OCI-LY1 (cell line): ENCODE data around the gene ST3GAL4.
"Not testable (repeated sequence)": the region's sequence is repeated elsewhere in the genome, so short reads cannot be mapped to it uniquely, and the experiment has no call there.

ENCODE experiments used
- H2AFZ ChIP-seq: fragments of 200-600 bp; sonication (generic), shearing (Covaris generic); 2 replicates; pipeline ENCODE4 v1.6.0; 2014; ENCODE audit warnings: antibody characterized with exemption, mild to moderate bottlenecking, low read length
- H3F3A ChIP-seq: fragments of 200-600 bp; sonication (generic), shearing (Covaris generic); 2 replicates; pipeline ENCODE4 v1.6.0; 2014; ENCODE audit warnings: mild to moderate bottlenecking, antibody characterized with exemption, low read length, moderate library complexity; ENCODE audit not compliant: insufficient read depth
- H3K27ac ChIP-seq: fragments of 200-600 bp; sonication (generic); 2 replicates; pipeline ENCODE4 v1.5.1; 2014; ENCODE audit warnings: low read length, mixed run types, mild to moderate bottlenecking, low read depth; ENCODE audit not compliant: poor library complexity, severe bottlenecking
- H3K27me3 ChIP-seq: fragments of 200-600 bp; sonication (generic); 2 replicates; pipeline ENCODE4 v1.6.0; 2014; ENCODE audit warnings: antibody characterized with exemption, mild to moderate bottlenecking, low read length, moderate library complexity; ENCODE audit not compliant: insufficient read depth
- H3K36me3 ChIP-seq: fragments of 200-600 bp; sonication (generic); 2 replicates; pipeline ENCODE4 v1.6.1; 2014; ENCODE audit warnings: mild to moderate bottlenecking, antibody characterized with exemption, low read length, moderate library complexity, mixed read lengths; ENCODE audit not compliant: insufficient read depth
- H3K4me1 ChIP-seq: fragments of 200-600 bp; sonication (generic); 2 replicates; pipeline ENCODE4 v1.5.1; 2014; ENCODE audit warnings: mild to moderate bottlenecking, low read length, moderate library complexity; ENCODE audit not compliant: insufficient read depth, severe bottlenecking
- H3K4me2 ChIP-seq: fragments of 200-600 bp; sonication (generic), shearing (Covaris generic); 2 replicates; pipeline ENCODE4 v1.6.1; 2014; ENCODE audit warnings: low read length
- H3K4me3 ChIP-seq: fragments of 200-600 bp; sonication (generic); 2 replicates; pipeline ENCODE4 v1.5.1; 2014; ENCODE audit warnings: low read length, low read depth, mild to moderate bottlenecking, mixed read lengths; ENCODE audit not compliant: poor library complexity, severe bottlenecking
- H3K79me2 ChIP-seq: fragments of 200-600 bp; shearing (Covaris generic); 2 replicates; pipeline ENCODE4 v1.6.1; 2016; ENCODE audit warnings: mixed run types, low read length, mixed read lengths; ENCODE audit not compliant: insufficient read depth
- H3K9ac ChIP-seq: fragments of 200-600 bp; sonication (generic), shearing (Covaris generic); 2 replicates; pipeline ENCODE4 v1.6.1; 2014; ENCODE audit warnings: mild to moderate bottlenecking, low read length, mixed read lengths
- H3K9me2 ChIP-seq: fragments of 200-600 bp; sonication (generic), shearing (Covaris generic); 2 replicates; pipeline ENCODE4 v1.6.1; 2014; ENCODE audit warnings: low read depth, mild to moderate bottlenecking, low read length, mixed read lengths
- H3K9me3 ChIP-seq: fragments of 200-600 bp; shearing (Covaris generic); 2 replicates; pipeline ENCODE4 v1.6.1; 2014; ENCODE audit warnings: low read length, mixed read lengths
- H4K20me1 ChIP-seq: fragments of 200-600 bp; sonication (generic), shearing (Covaris generic); 2 replicates; pipeline ENCODE4 v1.6.0; 2016; ENCODE audit warnings: mild to moderate bottlenecking, low read length; ENCODE audit not compliant: insufficient read depth
- CTCF ChIP-seq: fragments of 200-600 bp; sonication (generic), shearing (Covaris generic); IDR thresholded peaks from 2 replicates; pipeline ENCODE4 v1.5.1; 2017; ENCODE audit warnings: mild to moderate bottlenecking, antibody characterized with exemption, low read length, moderate library complexity, mixed read lengths
- EZH2 ChIP-seq: fragments of 200-600 bp; sonication (generic), shearing (Covaris generic); IDR thresholded peaks from 2 replicates; pipeline ENCODE4 v1.8.0; 2017; ENCODE audit warnings: borderline replicate concordance, mixed run types, mild to moderate bottlenecking, antibody characterized with exemption, low read length, moderate library complexity, mixed read lengths

ST3GAL4 gene

DNA sequence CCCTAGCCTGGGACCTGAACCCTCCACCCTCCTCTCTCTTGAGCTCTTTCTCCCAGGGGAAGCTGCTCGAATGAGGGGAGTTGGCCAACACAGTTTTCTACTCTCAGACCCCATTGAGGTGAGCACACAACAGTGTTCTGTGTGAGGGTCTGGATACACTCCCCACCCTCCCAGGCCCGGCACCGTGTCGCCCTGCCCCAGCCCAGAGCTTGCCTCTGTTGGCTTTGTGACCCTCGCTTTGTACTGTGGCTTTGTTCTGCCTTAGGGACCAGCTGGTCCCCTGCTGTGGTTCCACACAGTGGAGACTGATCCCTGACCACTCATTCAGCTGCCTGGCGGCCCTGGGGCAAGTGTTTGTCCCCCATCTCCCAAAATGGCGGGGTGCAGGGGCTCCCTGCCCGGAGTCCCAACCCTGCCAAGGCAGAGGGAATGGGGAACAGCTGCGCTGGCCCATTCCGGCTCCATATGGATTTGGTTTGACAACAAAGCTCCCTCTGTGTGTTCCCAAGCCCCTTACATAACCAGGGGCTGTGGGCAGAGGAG lies 8.3 kb downstream of the ST3GAL4 start:
- Histone ChIP-seq H3K79me2 (no peaks in the 10 kb centered on the region), H3K9ac (no peak overlapping the region), H4K20me1 (no peaks in the 10 kb centered on the region), H3K9me3 (no peaks in the 10 kb centered on the region), H3K27me3 (no peaks in the 10 kb centered on the region; the same call in 1 of the 2 replicates), H3K27ac (no peak overlapping the region), H3K4me2 (no peak overlapping the region), H3K4me3 (no peak overlapping the region), H3K4me1 (no peaks in the 10 kb centered on the region), H3F3A (no peaks in the 10 kb centered on the region), H2AFZ (no peak overlapping the region), H3K36me3 (no peaks in the 10 kb centered on the region), H3K9me2 (no peaks in the 10 kb centered on the region)
- TF ChIP-seq EZH2, result no peak
- no peak for TF ChIP-seq CTCF

- not testable (repeated sequence) for H4K20me1 ChIP-seq, H3K9me3 ChIP-seq, H3K9me2 ChIP-seq, H3K4me3 ChIP-seq, H3K27ac ChIP-seq, H3K4me1 ChIP-seq, H3K27me3 ChIP-seq, H3F3A ChIP-seq, H3K79me2 ChIP-seq, H3K36me3 ChIP-seq, H3K9ac ChIP-seq, H3K4me2 ChIP-seq, H2AFZ ChIP-seq
These were observed 9.2 kb downstream of the ST3GAL4 start for GRCh38 chr11:126364735-126365134.

GRCh38 chr11:126365508-126365907 lies 10.0 kb downstream of the ST3GAL4 start:
- not testable (repeated sequence) for H3K4me3 ChIP-seq, H3K9ac ChIP-seq, H3K4me2 ChIP-seq, H3K9me2 ChIP-seq, H3K79me2 ChIP-seq, H3F3A ChIP-seq, H3K27ac ChIP-seq, H3K9me3 ChIP-seq, H3K27me3 ChIP-seq, H3K4me1 ChIP-seq, H2AFZ ChIP-seq, H3K36me3 ChIP-seq, H4K20me1 ChIP-seq

DNA sequence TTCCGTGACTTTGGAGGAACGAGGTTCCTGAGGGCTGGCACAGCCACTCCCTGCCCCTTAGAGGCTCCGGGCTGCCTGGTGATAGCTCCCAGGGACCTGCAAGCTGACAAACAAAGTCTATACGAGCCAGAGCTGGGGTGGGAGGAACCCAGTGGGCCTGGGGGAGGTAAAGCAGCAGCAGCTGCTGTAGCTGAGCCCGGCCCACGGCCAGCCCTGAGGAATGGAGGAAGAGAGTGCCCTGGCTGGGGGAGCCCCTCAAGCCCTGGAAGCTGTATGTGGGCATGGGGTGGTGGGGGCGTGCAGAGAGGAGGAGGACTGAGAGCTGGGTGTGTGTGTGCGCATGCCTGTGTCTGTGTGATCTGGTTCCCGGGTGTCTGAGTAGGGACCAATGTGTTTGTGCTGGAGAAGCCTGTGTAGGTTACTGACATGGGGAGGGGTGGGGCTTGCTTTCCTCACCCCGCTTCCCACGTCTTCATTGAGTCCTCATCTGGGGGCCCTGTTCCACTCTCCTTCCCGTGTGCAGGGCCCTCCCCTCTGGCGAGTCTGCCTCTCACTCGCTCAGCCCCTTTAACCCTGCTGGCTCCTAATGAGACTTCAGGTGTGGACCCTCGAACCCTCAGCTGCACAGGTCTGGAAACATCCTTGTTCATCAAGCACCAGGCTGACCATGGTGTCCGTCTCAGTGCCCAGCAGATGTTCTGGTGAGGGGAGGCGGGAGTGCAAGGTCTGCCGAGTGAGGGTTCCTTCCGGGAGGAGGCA lies 10.8 kb downstream of the ST3GAL4 start:
- Histone ChIP-seq H3K9me2 (no peaks in the 10 kb centered on the region), H3K4me3 (no peak overlapping the region), H4K20me1 (no peaks in the 10 kb centered on the region), H3K9ac (no peak overlapping the region), H3K27me3 (no peaks in the 10 kb centered on the region), H3K4me2 (no peak overlapping the region), H3K79me2 (no peaks in the 10 kb centered on the region), H3K27ac (no peak overlapping the region), H3F3A (no peaks in the 10 kb centered on the region), H3K9me3 (no peaks in the 10 kb centered on the region), H2AFZ (no peak overlapping the region), H3K36me3 (no peaks in the 10 kb centered on the region), H3K4me1 (no peaks in the 10 kb centered on the region)
- TF ChIP-seq EZH2, result no peak
- no peak for TF ChIP-seq CTCF

DNA sequence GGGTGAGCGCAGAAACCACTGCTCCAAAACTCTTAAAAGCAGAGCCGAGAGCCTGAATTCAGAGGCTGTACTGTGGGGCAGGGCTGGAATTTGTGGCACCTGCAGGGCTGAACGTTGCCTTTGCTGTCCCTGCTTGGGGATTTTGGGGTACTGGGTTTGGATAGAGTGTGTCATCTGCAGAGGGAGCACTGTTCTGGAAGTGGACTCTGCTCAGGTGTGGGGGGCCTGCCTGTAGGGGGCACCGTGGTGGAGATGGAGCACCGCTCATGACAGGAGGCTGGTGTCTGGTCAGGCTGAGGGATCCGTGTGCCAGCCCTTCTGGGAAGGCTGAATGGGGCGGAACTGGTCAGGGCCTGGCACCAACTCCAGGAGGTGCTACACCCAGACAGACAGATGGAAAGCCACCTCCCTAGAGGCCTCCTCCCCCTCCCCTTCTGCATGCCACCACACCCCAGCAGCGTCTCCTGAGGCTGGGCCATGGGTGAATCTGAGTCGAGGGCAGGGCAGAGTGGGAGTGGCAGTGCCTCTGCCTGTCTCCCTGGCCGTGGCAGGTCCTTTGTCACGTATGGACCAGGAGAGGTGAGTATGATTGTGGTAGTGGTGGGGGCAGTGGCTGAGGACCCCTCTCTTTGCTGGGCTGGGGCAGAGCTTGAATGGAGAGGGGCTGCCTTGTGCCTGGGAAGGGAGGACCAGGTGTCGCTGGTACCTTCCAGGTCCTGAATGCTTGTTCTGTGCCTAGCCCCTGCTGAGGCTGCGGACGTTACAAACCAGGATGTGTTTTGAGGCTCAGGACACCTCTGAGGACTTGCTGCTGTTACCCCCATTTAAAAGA lies 11.6 kb downstream of the ST3GAL4 start:
- H3K36me3 ChIP-seq, H3K9ac ChIP-seq, H3K27me3 ChIP-seq, H3K9me3 ChIP-seq, H3K79me2 ChIP-seq, H3K27ac ChIP-seq, H3K4me3 ChIP-seq, H3K4me2 ChIP-seq, H3K4me1 ChIP-seq, H4K20me1 ChIP-seq, H3K9me2 ChIP-seq, H3F3A ChIP-seq, H2AFZ ChIP-seq: not testable (repeated sequence)

DNA sequence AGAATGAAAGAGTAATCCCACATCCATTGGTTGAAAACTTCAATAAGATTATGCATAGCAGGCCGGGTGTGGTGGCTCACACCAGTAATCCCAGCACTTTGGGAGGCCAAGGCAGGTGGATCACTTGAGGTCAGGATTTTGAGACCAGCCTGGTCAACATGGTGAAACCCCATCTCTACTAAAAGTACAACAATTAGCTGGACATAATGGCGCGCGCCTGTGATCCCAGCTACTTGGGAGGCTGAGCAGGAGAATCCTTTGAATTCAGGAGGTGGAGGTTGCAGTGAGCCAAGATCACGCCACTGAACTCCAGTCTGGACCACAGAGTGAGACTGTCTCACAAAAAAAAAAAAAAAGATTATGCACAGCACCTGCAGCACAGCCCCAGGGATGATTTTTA lies 12.3 kb downstream of the ST3GAL4 start:
- not testable (repeated sequence) for H3F3A ChIP-seq

More for the DNA sequence above, 12.3 kb downstream of the ST3GAL4 start:
- H4K20me1 ChIP-seq, H3K9me3 ChIP-seq, H3K79me2 ChIP-seq, H3K9me2 ChIP-seq, H3K36me3 ChIP-seq, H3K27me3 ChIP-seq, H3K9ac ChIP-seq, H2AFZ ChIP-seq, H3K4me3 ChIP-seq, H3K4me2 ChIP-seq, H3K27ac ChIP-seq, H3K4me1 ChIP-seq: not testable (repeated sequence)
